DND-41 (cell line): Measurements from ENCODE around the gene RALGPS1.

Source experiments
- ATAC-seq: fragments of 200-7000 bp; cut with Tn5 transposase; 3 replicates; pipeline ENCODE4 v1.9.1; 2021; ENCODE audit warnings: low read depth; ENCODE audit not compliant: insufficient read depth
- DNase-seq: peaks from one replicate; pipeline ENCODE4 v3.0.0-alpha.2; 2020
- H2AFZ ChIP-seq: 2 replicates; pipeline ENCODE4 v1.6.0; 2012; ENCODE audit warnings: low read depth, low read length
- H3K27ac ChIP-seq: 2 replicates; pipeline ENCODE4 v1.5.1; 2012; ENCODE audit warnings: low read length, inconsistent platforms
- H3K27me3 ChIP-seq: fragments of 200-600 bp; sonication (generic); 2 replicates; pipeline ENCODE4 v1.6.0; 2012; ENCODE audit warnings: low read length, mild to moderate bottlenecking, inconsistent platforms; ENCODE audit not compliant: insufficient read depth, poor library complexity
- H3K36me3 ChIP-seq: 2 replicates; pipeline ENCODE4 v1.5.1; 2012; ENCODE audit warnings: low read length, inconsistent platforms; ENCODE audit not compliant: insufficient read depth
- H3K4me1 ChIP-seq: 2 replicates; pipeline ENCODE4 v1.5.1; 2012; ENCODE audit warnings: mild to moderate bottlenecking, low read length; ENCODE audit not compliant: insufficient read depth
- H3K4me2 ChIP-seq: 2 replicates; pipeline ENCODE4 v1.6.0; 2012; ENCODE audit warnings: mild to moderate bottlenecking, moderate library complexity, low read length, inconsistent platforms; ENCODE audit not compliant: insufficient read depth
- H3K4me3 ChIP-seq, 2 experiments: fragments of 200-600 bp in 1 of 2; shearing (Covaris generic) in 1 of 2; 2 replicates each; pipeline ENCODE4 v1.5.1; 2012 to 2016; ENCODE audit warnings: inconsistent platforms in 2 of 2, low read length in 2 of 2, mild to moderate bottlenecking in 2 of 2, low read depth in 1 of 2, moderate library complexity in 1 of 2
- H3K79me2 ChIP-seq: 2 replicates; pipeline ENCODE4 v1.6.0; 2012; ENCODE audit warnings: low read length, inconsistent platforms; ENCODE audit not compliant: insufficient read depth
- H3K9ac ChIP-seq: 2 replicates; pipeline ENCODE4 v1.6.0; 2012; ENCODE audit warnings: low read depth, mild to moderate bottlenecking, inconsistent platforms, low read length, moderate library complexity
- H3K9me3 ChIP-seq: 2 replicates; pipeline ENCODE4 v1.5.1; 2012; ENCODE audit warnings: low read length, moderate library complexity, mild to moderate bottlenecking, inconsistent platforms; ENCODE audit not compliant: insufficient read depth, severe bottlenecking
- H4K20me1 ChIP-seq: 2 replicates; pipeline ENCODE4 v1.6.0; 2012; ENCODE audit warnings: low read length; ENCODE audit not compliant: insufficient read depth
- EZH2 ChIP-seq: IDR thresholded peaks from 3 replicates; pipeline ENCODE4 v1.6.1; 2012; ENCODE audit warnings: borderline replicate concordance, low read depth, mild to moderate bottlenecking, moderate library complexity, low read length, inconsistent platforms; ENCODE audit not compliant: severe bottlenecking
- TF ChIP-seq, protein P1 (sequence below): IDR thresholded peaks from 2 replicates; pipeline ENCODE4 v1.5.1; 2012; ENCODE audit warnings: borderline replicate concordance, low read length, moderate library complexity, mild to moderate bottlenecking; ENCODE audit not compliant: poor library complexity, severe bottlenecking; ENCODE audit errors: extremely low read depth

RALGPS1 gene

DNA sequence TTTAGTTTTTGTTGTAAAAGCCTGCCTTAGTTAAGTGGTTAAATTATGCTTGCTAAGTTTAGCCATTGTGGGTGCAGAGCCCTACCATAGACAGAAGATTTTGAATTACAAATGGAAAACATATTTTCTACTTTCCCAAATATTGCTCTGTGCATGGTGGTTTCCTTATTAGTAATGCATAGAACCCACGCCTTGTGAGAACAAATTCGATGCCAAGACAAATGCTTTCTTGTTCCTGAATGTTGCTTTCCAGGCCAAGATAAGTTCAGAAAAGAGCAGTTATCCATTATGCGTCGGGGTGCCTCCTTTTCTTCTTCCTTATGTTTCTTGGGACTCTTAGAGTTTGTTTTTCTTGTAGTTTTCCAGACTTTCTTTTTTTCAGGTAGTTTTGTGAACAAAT is 319.0 kb downstream of the RALGPS1 start:
- H3K4me1 ChIP-seq: no peaks in the 10 kb centered on the region
- no peaks in the 10 kb centered on the region for H3K79me2 ChIP-seq
- H4K20me1 ChIP-seq: no peaks in the 10 kb centered on the region
- DNase-seq: no peak
- ATAC-seq: no peak
- no peak for TF ChIP-seq EZH2
- TF ChIP-seq, protein P1, sequence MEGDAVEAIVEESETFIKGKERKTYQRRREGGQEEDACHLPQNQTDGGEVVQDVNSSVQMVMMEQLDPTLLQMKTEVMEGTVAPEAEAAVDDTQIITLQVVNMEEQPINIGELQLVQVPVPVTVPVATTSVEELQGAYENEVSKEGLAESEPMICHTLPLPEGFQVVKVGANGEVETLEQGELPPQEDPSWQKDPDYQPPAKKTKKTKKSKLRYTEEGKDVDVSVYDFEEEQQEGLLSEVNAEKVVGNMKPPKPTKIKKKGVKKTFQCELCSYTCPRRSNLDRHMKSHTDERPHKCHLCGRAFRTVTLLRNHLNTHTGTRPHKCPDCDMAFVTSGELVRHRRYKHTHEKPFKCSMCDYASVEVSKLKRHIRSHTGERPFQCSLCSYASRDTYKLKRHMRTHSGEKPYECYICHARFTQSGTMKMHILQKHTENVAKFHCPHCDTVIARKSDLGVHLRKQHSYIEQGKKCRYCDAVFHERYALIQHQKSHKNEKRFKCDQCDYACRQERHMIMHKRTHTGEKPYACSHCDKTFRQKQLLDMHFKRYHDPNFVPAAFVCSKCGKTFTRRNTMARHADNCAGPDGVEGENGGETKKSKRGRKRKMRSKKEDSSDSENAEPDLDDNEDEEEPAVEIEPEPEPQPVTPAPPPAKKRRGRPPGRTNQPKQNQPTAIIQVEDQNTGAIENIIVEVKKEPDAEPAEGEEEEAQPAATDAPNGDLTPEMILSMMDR: no peak
- H3K4me2 ChIP-seq: no peak overlapping the region
- H3K9ac ChIP-seq: no peak overlapping the region
- H3K27ac ChIP-seq: no peak overlapping the region
- H3K9me3 ChIP-seq: no peaks in the 10 kb centered on the region
- H3K4me3 ChIP-seq: no peak overlapping the region
- H2AFZ ChIP-seq: no peak overlapping the region
- no peaks in the 10 kb centered on the region for H3K36me3 ChIP-seq
- H3K27me3 ChIP-seq: peaks cover 44% of the 10 kb centered on the region

DNA sequence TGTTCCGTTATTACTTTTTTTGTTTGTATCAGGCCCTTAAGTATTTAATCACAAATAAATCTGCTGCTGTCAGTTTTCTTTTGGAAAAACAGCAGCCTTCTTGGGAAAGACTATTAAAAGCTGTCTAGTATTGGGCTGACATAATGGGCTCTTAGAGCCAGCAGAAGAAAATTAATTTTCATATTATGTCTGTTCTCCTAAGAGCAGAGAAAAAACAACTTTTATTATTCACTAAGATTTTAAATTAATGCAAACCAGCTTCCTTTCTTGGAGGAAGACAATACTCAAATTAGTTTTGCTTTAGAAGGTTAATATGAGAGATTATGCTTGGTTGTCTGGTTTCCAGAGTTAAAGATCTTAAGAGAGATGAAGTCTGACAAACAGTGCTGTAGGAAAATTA is 319.4 kb downstream of the RALGPS1 start:
- Histone ChIP-seq H3K27ac (no peak overlapping the region), H3K4me1 (no peaks in the 10 kb centered on the region), H2AFZ (no peak overlapping the region), H3K36me3 (no peaks in the 10 kb centered on the region), H4K20me1 (no peaks in the 10 kb centered on the region), H3K79me2 (no peaks in the 10 kb centered on the region), H3K4me2 (no peak overlapping the region), H3K27me3 (peaks cover 48% of the 10 kb centered on the region), H3K4me3 (no peak overlapping the region), H3K9ac (no peak overlapping the region), H3K9me3 (no peaks in the 10 kb centered on the region)
- no peak for ATAC-seq
- TF ChIP-seq, protein P1: no peak
- TF ChIP-seq EZH2: no peak
- no peak for DNase-seq

DNA sequence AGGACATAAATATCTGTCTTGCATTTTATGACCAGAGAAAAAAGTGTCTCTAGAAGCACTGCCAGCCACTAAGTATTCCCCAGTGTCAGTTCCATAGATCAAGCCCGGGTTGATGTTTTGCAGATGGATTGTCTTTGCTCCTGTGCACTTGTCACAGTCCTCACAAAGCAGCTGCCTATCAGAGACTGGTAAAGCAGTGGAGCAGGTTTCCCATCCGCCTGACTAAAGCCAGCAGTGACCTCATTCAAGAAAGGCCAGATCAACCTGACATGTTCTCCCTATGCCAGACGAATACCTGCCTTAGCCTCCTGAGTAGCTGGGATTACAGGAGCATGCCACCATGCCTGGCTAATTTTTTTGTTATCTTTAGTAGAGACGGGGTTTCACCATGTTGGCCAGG is 323.2 kb downstream of the RALGPS1 start:
- Histone ChIP-seq H3K27ac (no peak overlapping the region), H3K4me1 (no peaks in the 10 kb centered on the region), H3K9ac (no peak overlapping the region), H4K20me1 (no peaks in the 10 kb centered on the region), H3K36me3 (no peaks in the 10 kb centered on the region), H3K4me2 (no peak overlapping the region), H3K4me3 (no peak overlapping the region), H2AFZ (no peak overlapping the region), H3K9me3 (no peaks in the 10 kb centered on the region), H3K79me2 (no peaks in the 10 kb centered on the region), H3K27me3 (peaks cover 47% of the 10 kb centered on the region)
- ATAC-seq: no peak
- TF ChIP-seq, protein P1: no peak
- TF ChIP-seq EZH2: no peak
- no peak for DNase-seq

DNA sequence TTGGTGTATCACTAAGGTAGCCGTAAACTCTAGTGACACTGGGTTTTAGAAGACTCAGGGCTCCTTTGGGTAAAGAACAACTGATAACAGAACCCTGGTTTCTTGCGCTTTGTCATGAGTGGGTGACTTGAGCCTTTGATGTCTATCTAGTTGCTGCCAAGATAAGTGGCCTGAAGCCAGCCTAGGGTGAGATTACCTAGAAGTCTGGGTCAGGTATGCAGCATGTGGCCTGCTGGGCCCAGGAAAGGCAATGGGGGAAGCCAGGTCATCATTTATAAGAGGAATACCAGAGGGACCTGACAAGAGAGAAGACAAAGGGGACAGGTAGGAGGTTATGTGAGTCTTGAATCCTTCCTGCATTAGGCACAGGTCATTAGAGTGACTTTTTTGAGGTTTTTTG is 326.8 kb downstream of the RALGPS1 start:
- no peak for DNase-seq
- H3K9ac ChIP-seq: no peak overlapping the region
- H3K79me2 ChIP-seq: no peaks in the 10 kb centered on the region
- no peaks in the 10 kb centered on the region for H3K4me1 ChIP-seq
- H3K27me3 ChIP-seq: peaks cover 44% of the 10 kb centered on the region
- no peak overlapping the region for H3K4me3 ChIP-seq
- no peak overlapping the region for H3K27ac ChIP-seq
- H2AFZ ChIP-seq: no peak overlapping the region
- H3K36me3 ChIP-seq: no peaks in the 10 kb centered on the region
- no peaks in the 10 kb centered on the region for H3K9me3 ChIP-seq
- TF ChIP-seq EZH2: no peak
- H3K4me2 ChIP-seq: no peak overlapping the region
- no peak for ATAC-seq
- H4K20me1 ChIP-seq: no peaks in the 10 kb centered on the region; the same call in 1 of the 2 replicates
